ENCODE measurements around the gene CAPN8. TPM values are rescaled to one million over a fixed set of nuclear protein-coding genes. Genes with fewer than 3 reads are reported as not detected.

Gene CAPN8
- total RNA-seq = not detected in 2 replicates

- Mint-ChIP-seq H3K4me3 (no peak within 1 kb of the TSS), H3K9me3 (no peaks in the 10 kb centered on the region), H3K36me3 (ENCODE audit: low read depth) (no peaks in the 10 kb centered on the region), H3K27me3 (ENCODE audit: insufficient read depth) (peaks cover 7% of the 10 kb centered on the region), H3K4me1 (ENCODE audit: low read depth) (no peaks in the 10 kb centered on the region), H3K27ac (no peak within 1 kb of the TSS)
- intact Hi-C loops (cut with micrococcal nuclease) = no loop called here
- no peak for DNase-seq (ENCODE audit: low spot score)
Measured at GRCh38 chr1:223665592-223666312, at the start of gene CAPN8. TSS of gene CAPN8 (minus strand) at chr1:223665701. CDS start at chr1:223665646, 55 bp downstream.

- peaks cover 75% of the 10 kb centered on the region for H3K4me1 Mint-ChIP-seq (ENCODE audit: low read depth)
- H3K9me3 Mint-ChIP-seq = no peaks in the 10 kb centered on the region
- H3K27ac Mint-ChIP-seq = peak overlapping the region; percentile 79
- peaks cover 29% of the 10 kb centered on the region for H3K36me3 Mint-ChIP-seq (ENCODE audit: low read depth)
- intact Hi-C loops (cut with micrococcal nuclease) = loop anchor here (5.0 to 10.0 kb wide), 3 partner anchors 523 to 1000 kb away; partner anchors contain the start of genes AIDA, BROX and WDR26
- H3K27me3 Mint-ChIP-seq (ENCODE audit: insufficient read depth) = no peaks in the 10 kb centered on the region
- DNase-seq (ENCODE audit: low spot score) = no peak
- peak overlapping the region; percentile 49 for H3K4me3 Mint-ChIP-seq
Measured at GRCh38 chr1:223714849-223715603, 49.5 kb upstream of the CAPN8 start.

GRCh38 chr1:223714421-223714724 lies 48.9 kb upstream of the CAPN8 start:
- H3K4me1 Mint-ChIP-seq (ENCODE audit: low read depth) = peaks cover 72% of the 10 kb centered on the region
- peaks cover 23% of the 10 kb centered on the region for H3K36me3 Mint-ChIP-seq (ENCODE audit: low read depth)
- intact Hi-C loops (cut with micrococcal nuclease) = loop anchor here (5.0 to 10.0 kb wide), 3 partner anchors 522 to 1000 kb away; partner anchors contain the start of genes AIDA, BROX and WDR26
- H3K4me3 Mint-ChIP-seq = peak overlapping the region; percentile 80
- peak overlapping the region; percentile 88 for H3K27ac Mint-ChIP-seq
- peaks cover 2% of the 10 kb centered on the region for H3K27me3 Mint-ChIP-seq (ENCODE audit: insufficient read depth)
- no peak for DNase-seq (ENCODE audit: low spot score)
- no peaks in the 10 kb centered on the region for H3K9me3 Mint-ChIP-seq

GRCh38 chr1:223713546-223714420 lies 48.3 kb upstream of the CAPN8 start:
- Mint-ChIP-seq H3K36me3 (ENCODE audit: low read depth) (peaks cover 19% of the 10 kb centered on the region), H3K27ac (peak overlapping the region; percentile 88), H3K4me1 (ENCODE audit: low read depth) (peaks cover 67% of the 10 kb centered on the region), H3K27me3 (ENCODE audit: insufficient read depth) (peaks cover 2% of the 10 kb centered on the region), H3K4me3 (peak overlapping the region; percentile 80), H3K9me3 (no peaks in the 10 kb centered on the region)
- intact Hi-C loops (cut with micrococcal nuclease) = loop anchor here (2.0 to 10.0 kb wide), 4 partner anchors 15 to 999 kb away; partner anchors contain the start of genes AIDA, BROX and WDR26
- no peak for DNase-seq (ENCODE audit: low spot score)

- Mint-ChIP-seq H3K4me3 (peak overlapping the region; percentile 80), H3K36me3 (ENCODE audit: low read depth) (peaks cover 12% of the 10 kb centered on the region), H3K9me3 (no peaks in the 10 kb centered on the region), H3K4me1 (ENCODE audit: low read depth) (peaks cover 62% of the 10 kb centered on the region), H3K27ac (peak overlapping the region; percentile 88), H3K27me3 (ENCODE audit: insufficient read depth) (peaks cover 2% of the 10 kb centered on the region)
- intact Hi-C loops (cut with micrococcal nuclease) = loop anchor here (1.0 to 10.0 kb wide), 6 partner anchors 10 to 998 kb away; partner anchors contain the start of genes AIDA, BROX and WDR26
- peak; percentile 33 for DNase-seq (ENCODE audit: low spot score)
Measured at GRCh38 chr1:223712850-223713474, 47.5 kb upstream of the CAPN8 start.

GRCh38 chr1:223712194-223712849 lies 46.8 kb upstream of the CAPN8 start, which contains the start of gene CAPN2:
TSS of gene CAPN2 (plus strand) at chr1:223712539. CDS start at chr1:223712641, 102 bp downstream.
- H3K36me3 Mint-ChIP-seq (ENCODE audit: low read depth) = peaks cover 12% of the 10 kb centered on the region
- DNase-seq (ENCODE audit: low spot score) = peak; percentile 58
- peak within 1 kb of the TSS; percentile 80 for H3K4me3 Mint-ChIP-seq
- H3K27ac Mint-ChIP-seq = peak within 1 kb of the TSS; percentile 88
- intact Hi-C loops (cut with micrococcal nuclease) = loop anchor here (1.0 to 10.0 kb wide), 6 partner anchors 9 to 998 kb away; partner anchors contain the start of genes AIDA, BROX and WDR26
- H3K9me3 Mint-ChIP-seq = no peaks in the 10 kb centered on the region
- peaks cover 2% of the 10 kb centered on the region for H3K27me3 Mint-ChIP-seq (ENCODE audit: insufficient read depth)
- H3K4me1 Mint-ChIP-seq (ENCODE audit: low read depth) = peaks cover 62% of the 10 kb centered on the region

GRCh38 chr1:223711747-223712193 lies 46.3 kb upstream of the CAPN8 start:
- intact Hi-C loops (cut with micrococcal nuclease) = loop anchor here (1.0 to 10.0 kb wide), 6 partner anchors 8 to 997 kb away; partner anchors contain the start of genes AIDA, BROX and WDR26
- Mint-ChIP-seq H3K9me3 (no peaks in the 10 kb centered on the region), H3K4me1 (ENCODE audit: low read depth) (peaks cover 61% of the 10 kb centered on the region), H3K4me3 (peak overlapping the region; percentile 70), H3K27ac (peak overlapping the region; percentile 66), H3K36me3 (ENCODE audit: low read depth) (peaks cover 12% of the 10 kb centered on the region), H3K27me3 (ENCODE audit: insufficient read depth) (peaks cover 2% of the 10 kb centered on the region)
- no peak for DNase-seq (ENCODE audit: low spot score)

GRCh38 chr1:223711173-223711572 lies 45.7 kb upstream of the CAPN8 start:
- H3K4me3 Mint-ChIP-seq = peak overlapping the region; percentile 70
- peak overlapping the region; percentile 66 for H3K27ac Mint-ChIP-seq
- no peak for DNase-seq (ENCODE audit: low spot score)
- intact Hi-C loops (cut with micrococcal nuclease) = loop anchor here (5.0 to 10.0 kb wide), 3 partner anchors 519 to 996 kb away; partner anchors contain the start of genes AIDA, BROX and WDR26
- H3K36me3 Mint-ChIP-seq (ENCODE audit: low read depth) = peaks cover 12% of the 10 kb centered on the region
- H3K27me3 Mint-ChIP-seq (ENCODE audit: insufficient read depth) = peaks cover 2% of the 10 kb centered on the region
- H3K9me3 Mint-ChIP-seq = no peaks in the 10 kb centered on the region
- peaks cover 55% of the 10 kb centered on the region for H3K4me1 Mint-ChIP-seq (ENCODE audit: low read depth)

- H3K27ac Mint-ChIP-seq = no peak overlapping the region
- H3K36me3 Mint-ChIP-seq (ENCODE audit: low read depth) = peaks cover 12% of the 10 kb centered on the region
- no peaks in the 10 kb centered on the region for H3K9me3 Mint-ChIP-seq
- H3K4me3 Mint-ChIP-seq = peak overlapping the region; percentile 27
- DNase-seq (ENCODE audit: low spot score) = no peak
- intact Hi-C loops (cut with micrococcal nuclease) = loop anchor here (5.0 to 10.0 kb wide), 3 partner anchors 518 to 996 kb away; partner anchors contain the start of genes AIDA, BROX and WDR26
- H3K4me1 Mint-ChIP-seq (ENCODE audit: low read depth) = peaks cover 48% of the 10 kb centered on the region
- H3K27me3 Mint-ChIP-seq (ENCODE audit: insufficient read depth) = peaks cover 2% of the 10 kb centered on the region
Measured at GRCh38 chr1:223710179-223711133, 45.0 kb upstream of the CAPN8 start.

GRCh38 chr1:223709598-223709997 lies 44.1 kb upstream of the CAPN8 start:
- intact Hi-C loops (cut with micrococcal nuclease) = no loop called here
- Mint-ChIP-seq H3K4me3 (no peak overlapping the region), H3K36me3 (ENCODE audit: low read depth) (peaks cover 6% of the 10 kb centered on the region), H3K27me3 (ENCODE audit: insufficient read depth) (peaks cover 4% of the 10 kb centered on the region), H3K4me1 (ENCODE audit: low read depth) (peaks cover 48% of the 10 kb centered on the region), H3K9me3 (no peaks in the 10 kb centered on the region), H3K27ac (no peak overlapping the region)
- no peak for DNase-seq (ENCODE audit: low spot score)
